Dermis microvascular lymphatic vessel endothelial cell (primary cell): ENCODE results near the gene PRUNE2. TPM values are rescaled to one million over a fixed set of nuclear protein-coding genes. Genes with fewer than 3 reads are reported as not detected.
A peak's percentile ranks its signal among the peaks of the same experiment; 100 is the strongest.

Experiments
- DNase-seq, 2 donors: peaks; one replicate each; pipeline versions ENCODE4 v3.0.0 to v3.0.0-alpha.2; 2010; ENCODE audit warnings: low read depth in 2 of 2
- total RNA-seq: library from RNA; depleted of rRNA; stranded (reverse); fragments of >200 nt; gene quantifications from 2 replicates; pipeline ENCODE4 v1.2.1, GENCODE V29; 2014

PRUNE2 gene
- total RNA-seq, 1 donor from 2014 or later, result 10.8 TPM

DNA sequence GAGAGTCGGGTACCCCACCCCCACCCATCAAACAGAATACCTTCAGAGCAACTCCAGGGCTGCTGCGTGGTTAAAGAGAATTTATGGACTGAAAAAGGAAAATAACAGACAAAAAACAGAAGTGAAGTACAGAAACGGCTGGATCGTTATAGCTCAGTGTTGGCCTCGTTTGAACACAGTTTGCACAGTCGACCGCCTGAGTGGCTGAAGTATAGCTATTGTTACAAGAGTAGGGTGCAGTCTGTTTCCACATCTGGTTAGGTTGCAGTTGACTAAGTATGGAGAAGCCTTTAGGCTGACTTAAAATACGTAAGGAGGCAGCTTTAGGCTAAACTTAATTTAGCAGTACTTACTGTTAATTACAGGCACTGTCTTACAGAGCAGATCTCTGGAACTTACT, 325.7 kb downstream of the PRUNE2 start:
- DNase-seq, result no peak

DNA sequence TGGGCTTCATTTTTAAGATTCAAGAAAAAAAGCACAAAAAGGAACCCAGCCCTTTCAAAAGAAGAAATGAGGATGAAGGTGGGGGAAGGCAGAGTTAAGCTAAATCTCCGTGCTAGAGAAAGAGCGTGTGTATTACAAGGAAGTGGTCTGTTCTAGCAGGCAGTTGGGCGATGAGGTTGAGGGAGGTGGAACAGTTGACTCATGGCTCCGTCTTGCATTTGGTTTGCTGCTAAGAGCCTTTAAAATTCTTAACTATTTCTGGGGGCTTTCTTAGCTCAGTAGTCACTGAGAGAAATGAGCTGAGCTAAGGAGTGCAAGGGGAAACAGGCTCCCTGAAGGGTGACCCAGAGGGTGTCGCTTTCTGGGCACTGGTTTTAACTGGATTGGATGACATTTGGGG, 329.6 kb downstream of the PRUNE2 start:
- no peak for DNase-seq

DNA sequence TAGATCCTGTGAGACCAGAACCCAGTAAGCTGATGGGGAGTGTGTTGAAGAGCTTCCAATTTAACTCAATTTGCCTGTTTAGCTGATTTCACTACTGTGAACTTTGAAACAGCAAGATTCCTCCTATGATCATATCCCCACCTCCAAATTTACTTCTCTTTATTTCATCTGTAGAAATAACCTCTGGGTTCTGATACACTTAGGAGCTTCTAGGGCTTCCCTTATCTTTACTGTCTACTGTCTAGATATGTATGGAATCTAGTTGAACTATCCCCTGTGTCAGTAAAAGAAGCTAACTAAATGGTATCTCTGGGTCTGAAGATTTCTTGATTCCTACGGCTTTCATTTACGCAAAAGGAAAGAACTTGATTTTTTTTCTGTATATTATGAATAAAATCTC, 330.2 kb downstream of the PRUNE2 start:
- DNase-seq, result no peak

- DNase-seq, result no peak
These were observed 331.8 kb downstream of the PRUNE2 start for GRCh38 chr9:76573905-76574760.

- DNase-seq, result no peak
These were observed 332.5 kb downstream of the PRUNE2 start for GRCh38 chr9:76573408-76573807.

DNA sequence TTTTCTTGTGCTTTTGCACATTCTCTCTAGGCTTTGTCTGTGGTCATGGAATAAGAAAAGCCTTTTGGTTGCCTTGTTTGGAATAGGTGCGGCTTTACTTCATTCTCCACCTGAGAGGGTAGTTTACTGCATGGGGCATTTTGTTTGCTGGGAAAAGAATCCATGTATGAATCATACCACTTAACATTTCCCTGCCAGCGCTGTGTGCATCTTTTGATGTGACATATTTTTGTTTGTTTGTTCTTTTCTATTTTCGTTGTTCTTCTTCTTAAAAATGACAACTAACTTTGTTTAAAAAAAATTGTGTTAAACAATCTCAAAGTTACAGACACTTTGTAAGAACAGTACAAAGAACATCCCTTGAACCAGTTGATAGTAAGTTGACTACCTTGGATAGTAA, 333.8 kb downstream of the PRUNE2 start:
- no peak for DNase-seq

GRCh38 chr9:76571743-76572146, 334.2 kb downstream of the PRUNE2 start:
- no peak for DNase-seq

DNA sequence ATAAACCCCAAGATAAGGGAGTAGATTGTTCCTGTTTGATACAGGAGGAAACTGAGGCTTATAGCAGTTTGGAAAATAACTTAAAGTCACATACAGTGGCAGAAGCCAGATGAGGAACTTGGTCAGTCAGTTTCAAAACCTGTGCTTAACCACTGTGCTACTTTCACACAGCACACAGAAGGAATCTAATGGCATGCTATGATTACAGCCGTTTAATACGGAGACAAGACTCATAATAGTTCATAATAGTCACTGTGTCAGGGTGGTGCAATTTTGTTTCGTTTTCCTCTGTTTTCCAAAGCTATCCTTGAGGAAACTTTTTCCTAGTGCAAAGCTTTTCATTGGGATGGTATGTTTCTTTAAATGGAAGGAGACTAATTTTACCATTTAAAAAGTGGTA, 334.6 kb downstream of the PRUNE2 start:
- DNase-seq, result no peak

DNA sequence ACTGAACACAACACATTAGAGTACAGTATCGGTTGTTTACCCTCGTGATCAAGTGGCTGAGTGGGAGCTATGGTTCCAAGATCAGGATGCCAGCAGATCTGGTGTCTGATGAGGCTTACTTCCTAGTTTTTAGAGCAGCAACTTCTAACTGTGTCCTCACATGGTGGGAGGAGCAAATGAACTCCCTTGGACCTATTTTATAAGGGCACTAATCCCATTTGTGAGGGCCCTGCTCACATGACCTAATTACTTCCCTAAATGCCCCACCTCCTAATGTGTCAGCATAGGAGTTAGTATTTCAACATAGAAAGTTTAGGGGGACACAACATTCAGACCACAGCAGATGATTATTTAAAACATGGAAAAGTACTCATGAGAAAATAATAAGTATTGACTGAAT, 335.1 kb downstream of the PRUNE2 start:
- no peak for DNase-seq

GRCh38 chr9:76567086-76567485, 338.8 kb downstream of the PRUNE2 start:
- no peak for DNase-seq

DNA sequence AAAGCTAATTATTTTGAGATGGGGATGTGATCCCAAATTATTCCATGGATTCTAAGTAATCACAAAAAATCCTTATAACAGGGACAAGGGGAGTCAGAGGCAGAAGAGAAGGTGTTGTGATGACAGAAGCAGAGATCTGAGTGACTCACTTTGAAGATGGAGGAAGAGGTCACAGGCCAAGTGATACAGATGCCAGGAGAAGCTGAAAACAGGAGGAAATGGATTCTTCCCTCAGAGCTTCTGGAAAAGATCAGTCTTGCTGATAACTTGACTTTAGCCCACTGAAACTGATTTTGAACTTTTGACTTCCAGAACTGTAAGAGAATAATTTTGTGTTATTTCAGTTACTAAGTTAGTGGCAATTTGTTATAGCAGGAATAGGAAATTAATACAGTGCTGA, 341.6 kb downstream of the PRUNE2 start:
- DNase-seq, result peak in 1 of 2 donors; percentile 70

- no peak for DNase-seq
These were observed 343.4 kb downstream of the PRUNE2 start for GRCh38 chr9:76562511-76562911.

GRCh38 chr9:76561900-76562299, 344.0 kb downstream of the PRUNE2 start:
- no peak for DNase-seq

Other genes starting within 250 kb of the PRUNE2 start
- 0.25 TPM in 1 of 2 replicates, not detected in the other for gene PCA3, start 141.7 kb downstream of the PRUNE2 start, total RNA-seq
- gene FOXB2, start 113.5 kb upstream of the PRUNE2 start, total RNA-seq, result not detected in 2 replicates